GM19452 (cell line): ENCODE results near the gene CALML6.

Experiments used
- ATAC-seq: cut with Tn5 transposase; IDR thresholded peaks from one replicate; pipeline ENCODE4 v1.9.1; 2021; ENCODE audit not compliant: unreplicated experiment

Gene CALML6

DNA sequence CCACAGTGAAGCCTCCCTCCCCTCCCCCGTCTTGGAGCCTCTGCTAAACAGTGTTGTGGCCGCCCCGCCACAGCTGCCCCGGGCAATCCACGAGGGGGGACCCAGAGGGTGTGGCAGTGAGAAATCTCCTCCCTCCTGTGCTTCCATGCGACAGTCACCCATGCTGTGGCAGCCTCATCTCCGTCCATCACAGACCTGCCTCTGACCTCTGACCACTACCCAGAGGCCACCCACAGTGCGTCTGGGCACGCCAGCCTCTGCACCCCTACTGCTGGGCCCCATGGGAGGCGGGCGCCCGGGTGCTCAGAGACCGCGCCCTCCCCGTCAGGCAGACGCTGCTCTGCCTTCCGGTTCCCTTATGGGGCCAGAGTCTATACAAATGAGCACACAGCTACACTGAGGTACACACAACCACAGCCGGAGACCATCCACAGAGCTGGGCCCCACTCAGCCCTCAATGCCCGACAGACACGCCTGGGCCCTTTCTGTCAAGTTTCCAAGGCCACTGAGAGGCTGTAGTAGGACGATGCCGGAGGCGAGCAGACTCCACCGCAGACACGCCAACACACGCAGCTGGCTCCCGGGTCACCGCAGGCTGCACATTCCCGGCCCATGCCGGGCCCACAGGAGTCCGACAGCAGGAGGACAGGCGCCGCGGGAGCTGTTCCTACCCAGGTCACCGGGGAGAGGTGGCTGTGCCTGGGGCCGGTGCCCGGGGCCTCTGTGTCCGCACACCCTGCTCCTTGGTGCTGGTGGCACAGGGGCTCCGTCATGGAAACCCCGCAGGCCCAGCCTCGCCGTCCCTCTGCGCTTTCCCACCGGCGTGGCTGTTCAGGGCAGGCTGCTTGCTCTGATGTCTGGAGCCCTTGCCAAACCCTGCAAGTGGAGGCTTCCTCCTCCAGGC is 27.9 kb downstream of the CALML6 start:
- ATAC-seq = no peak

- no peak for ATAC-seq
Observed at GRCh38 chr1:1943834-1944570, 28.9 kb downstream of the CALML6 start.

DNA sequence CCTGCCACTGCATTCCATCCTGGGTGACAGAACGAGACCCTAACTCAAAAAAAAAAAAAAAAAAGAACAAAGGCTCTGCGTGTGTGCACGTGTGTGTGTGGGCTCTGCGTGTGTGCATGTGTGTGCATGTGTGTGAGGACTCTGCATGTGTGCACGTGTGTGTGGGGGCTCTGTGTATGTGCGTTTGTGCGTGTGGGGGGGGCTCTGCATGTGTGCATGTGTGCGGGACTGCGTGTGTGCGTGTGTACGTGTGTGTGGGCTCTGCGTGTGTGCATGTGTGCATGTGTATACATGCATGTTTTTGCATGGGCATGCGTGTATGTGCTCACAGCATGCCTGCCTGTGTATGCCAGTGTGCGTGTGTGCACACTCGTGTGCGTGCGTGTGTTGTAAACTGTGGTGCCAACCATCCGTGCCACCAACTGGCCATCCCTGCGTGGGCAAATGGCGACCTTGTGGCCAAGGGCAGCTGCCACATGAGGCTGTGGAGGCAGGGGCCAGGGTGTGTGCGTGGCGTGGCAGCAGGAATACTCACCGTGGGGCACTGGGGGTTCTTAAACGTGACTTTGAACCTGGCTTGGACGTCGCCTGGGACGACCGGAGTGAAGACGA is 30.8 kb downstream of the CALML6 start:
- no peak for ATAC-seq

DNA sequence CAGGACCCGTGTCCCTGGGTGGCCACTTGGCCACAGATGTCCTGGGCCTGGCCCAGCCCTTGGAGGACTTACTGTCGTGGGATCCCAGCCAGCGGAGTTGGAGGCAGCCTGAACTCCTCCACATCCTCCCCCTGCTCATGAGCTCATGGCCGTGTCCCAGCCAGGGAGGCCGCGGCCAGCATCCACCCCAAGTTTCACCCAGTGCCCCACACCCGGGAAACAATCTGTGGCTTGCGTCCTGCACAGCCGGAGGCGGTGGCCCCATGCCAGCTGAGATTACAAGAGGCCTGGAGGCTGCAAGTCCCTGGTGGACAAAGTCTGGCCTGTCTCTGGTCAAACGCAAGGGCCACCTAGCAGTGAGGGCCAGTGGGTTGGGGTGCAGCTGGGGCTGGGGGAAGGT is 31.5 kb downstream of the CALML6 start:
- no peak for ATAC-seq

- ATAC-seq = no peak
Observed at GRCh38 chr1:1947493-1947892, 32.4 kb downstream of the CALML6 start.

GRCh38 chr1:1948783-1949182 is 33.7 kb downstream of the CALML6 start:
- no peak for ATAC-seq

DNA sequence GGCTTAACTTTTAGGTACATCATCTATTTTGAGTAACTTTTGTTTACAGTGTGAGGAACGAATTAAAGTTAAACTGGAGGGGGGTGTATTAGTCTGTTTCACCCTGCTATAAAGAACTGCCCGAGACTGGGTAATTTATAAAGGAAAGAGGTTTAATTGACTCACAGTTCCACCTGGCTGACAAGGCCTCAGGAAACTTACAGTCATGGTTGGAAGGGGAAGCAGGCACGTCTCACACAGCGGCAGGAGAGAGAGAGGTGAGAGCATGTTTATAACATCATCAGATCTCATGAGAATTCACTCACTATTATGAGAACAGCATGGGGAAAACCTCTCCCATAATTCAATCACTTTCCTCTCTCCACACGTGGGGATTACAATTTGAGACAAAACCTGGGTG is 35.9 kb downstream of the CALML6 start:
- no peak for ATAC-seq

- no peak for ATAC-seq
Observed at GRCh38 chr1:1954015-1954414, 39.0 kb downstream of the CALML6 start.

DNA sequence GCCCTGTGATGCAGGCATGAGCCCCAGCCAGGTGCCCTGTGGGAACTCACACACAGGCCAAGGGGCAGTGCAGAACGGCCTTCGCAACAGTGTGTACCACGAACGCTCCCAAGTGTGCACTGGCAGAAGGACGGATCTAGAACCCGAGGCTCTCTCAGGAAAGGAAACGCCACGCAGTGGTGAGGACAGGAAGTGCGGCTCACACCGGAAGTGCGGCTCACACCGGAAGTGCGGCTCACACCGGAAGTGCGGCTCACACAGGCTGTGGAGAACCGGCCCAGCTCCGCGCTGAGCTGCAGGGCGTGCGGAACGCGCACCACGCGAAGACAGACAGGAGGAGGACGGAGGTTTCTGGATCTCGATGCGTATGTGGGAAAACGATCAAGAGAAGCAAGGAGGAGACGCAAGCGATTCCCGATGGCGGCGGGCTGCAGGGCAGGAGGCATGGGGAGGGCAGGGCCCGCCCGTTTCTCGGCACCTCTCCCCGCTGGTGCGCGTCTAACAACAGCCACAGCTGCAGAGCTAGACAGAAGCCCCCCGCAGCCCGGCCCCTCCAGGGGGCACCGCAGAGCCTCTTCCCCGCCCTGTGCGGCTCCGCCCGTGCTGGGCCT is 39.9 kb downstream of the CALML6 start:
- ATAC-seq = no peak

DNA sequence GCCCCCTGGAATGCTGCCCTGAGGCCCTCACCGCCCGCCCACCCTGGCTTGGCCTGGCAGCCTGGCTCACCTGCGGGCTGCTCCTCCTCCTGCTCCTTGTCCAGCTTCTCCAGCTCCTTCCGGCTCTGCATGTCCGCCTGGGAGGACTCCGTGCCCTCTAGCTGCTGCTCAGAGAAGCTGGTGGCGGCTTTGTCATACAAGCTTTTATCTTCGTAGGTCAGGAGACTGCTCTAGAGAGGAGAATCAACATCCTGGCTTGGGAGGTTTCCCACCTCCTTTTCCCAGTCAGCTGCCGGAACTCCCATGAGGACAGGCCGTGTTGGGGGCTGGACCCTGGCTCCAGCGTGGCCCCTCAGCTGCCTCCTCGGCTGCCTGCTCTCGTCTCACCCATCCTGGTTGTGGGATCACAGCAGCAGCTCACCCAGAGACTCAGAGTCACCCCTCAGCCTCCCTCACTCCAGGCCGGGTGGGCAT is 40.6 kb downstream of the CALML6 start:
- no peak for ATAC-seq

DNA sequence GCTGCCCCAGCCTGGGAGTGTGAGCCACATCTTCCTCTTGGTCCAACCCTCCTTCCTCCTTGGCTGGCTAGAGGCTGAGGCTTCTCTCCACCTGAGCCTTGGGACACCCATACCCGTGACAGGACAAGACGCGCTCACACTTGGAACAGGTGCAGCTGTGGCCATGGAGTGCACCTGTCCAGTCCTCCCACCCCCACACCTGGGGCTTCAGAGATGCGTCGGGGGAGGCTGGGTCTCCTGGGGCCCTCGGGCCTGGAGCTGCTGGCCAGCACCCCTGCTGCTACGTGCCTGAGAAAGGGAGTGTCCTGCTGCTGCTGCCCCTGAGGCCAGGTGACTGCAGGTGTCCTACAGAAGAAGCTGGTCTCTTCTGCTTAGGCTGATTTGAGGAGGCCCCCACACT is 41.0 kb downstream of the CALML6 start:
- no peak for ATAC-seq

- ATAC-seq = no peak
Observed at GRCh38 chr1:1956586-1957532, 41.8 kb downstream of the CALML6 start.

DNA sequence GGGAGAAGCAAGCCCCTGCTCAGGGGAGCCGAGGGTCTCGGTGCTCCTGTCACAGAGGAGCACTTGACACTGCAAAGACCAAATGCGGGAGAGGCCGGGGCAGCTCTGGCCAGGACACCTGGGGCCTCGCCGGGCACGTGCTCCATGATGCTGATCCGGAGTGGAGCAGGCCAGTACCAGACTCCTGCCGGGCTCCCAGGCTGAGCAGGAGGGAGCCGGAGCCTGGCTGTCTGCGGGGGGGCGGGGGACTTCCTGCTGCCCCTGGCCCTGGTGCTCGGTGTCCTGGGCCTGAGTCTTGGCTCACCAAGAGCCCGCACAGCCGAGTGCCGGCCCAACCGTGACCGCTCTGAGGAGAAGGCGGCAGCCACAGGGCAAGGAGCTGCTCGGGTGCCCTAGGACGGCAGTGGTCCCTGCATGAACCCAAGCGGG is 42.5 kb downstream of the CALML6 start:
- no peak for ATAC-seq

DNA sequence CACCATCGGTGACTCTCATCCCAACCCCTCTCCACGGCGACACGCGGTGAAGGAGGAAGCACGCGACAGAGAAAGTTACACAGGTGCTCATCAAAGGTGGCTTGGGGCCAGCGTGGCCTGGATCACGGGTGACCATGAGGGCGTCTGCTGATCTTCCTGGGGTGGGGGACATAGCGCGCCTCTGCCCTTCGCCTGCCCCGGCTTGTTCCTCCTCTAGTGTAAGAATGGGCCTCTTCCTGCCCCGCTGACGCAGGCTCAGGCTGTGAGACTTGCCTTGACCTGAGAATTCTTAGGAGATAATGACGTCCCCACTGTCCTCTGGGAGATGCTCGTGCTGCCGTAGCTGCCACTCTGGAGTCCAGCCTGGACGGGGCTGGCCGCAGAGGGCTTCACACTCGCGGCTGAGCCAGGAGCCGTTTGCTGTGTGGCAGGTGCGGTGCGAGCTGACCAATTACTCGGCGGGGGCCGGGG is 43.0 kb downstream of the CALML6 start:
- ATAC-seq = no peak

GRCh38 chr1:1959459-1959839 is 44.4 kb downstream of the CALML6 start:
- no peak for ATAC-seq

DNA sequence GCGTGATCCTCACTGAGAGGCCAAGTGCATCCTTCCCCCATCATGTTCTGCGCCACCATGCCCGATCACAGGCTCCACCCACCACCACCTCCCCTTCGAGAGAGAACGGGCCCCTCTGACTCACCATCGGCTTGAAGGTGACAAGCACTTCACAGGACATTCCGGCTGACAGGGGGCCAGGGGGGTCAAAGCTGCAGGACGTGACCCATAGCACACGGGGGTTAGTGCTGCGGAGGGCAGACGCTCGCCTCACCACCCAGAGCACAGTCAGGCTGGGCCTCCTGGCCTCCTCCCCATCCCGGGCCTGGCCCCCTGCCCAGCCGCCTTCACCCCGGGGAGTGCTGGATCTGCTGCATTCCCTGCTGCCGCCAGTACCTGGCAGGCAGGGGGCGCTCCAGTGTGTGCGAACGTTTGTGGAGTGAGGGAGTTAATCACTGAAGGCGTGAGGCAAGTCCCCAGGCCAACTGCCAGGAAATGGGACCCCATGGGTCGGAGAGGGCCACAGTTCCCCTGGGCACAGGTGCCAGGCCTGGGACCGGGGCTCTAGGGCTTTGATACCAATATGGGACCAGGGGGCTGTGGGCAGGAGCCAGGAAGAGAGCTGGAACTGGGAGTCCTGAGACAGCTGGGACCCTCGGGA is 44.9 kb downstream of the CALML6 start:
- no peak for ATAC-seq

GRCh38 chr1:1960480-1961196 is 45.6 kb downstream of the CALML6 start:
- no peak for ATAC-seq

- ATAC-seq = no peak
Observed at GRCh38 chr1:1962752-1963151, 47.7 kb downstream of the CALML6 start.

DNA sequence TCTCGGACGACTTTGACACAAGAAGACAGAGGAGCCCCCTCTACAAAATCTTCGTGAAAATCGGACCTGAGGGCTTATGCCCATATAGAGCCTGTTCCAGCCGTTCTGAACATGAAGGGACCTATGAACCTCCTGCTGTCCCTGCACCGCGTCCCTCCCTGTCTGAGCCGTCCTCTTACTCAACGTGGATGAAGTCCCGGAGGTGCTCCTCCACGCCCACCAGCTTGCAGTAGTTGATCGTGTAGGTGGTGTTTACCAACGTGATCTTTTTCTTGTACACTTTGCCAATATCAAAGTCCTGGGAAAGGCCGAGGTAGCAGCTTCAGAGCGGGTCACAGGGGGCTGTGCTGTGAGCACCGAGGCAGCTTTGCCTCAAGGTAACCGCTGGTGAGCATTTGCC is 48.5 kb downstream of the CALML6 start:
- ATAC-seq = no peak
